GM12872 (cell line): ENCODE results near the gene TBX6.

Experiments used
- CTCF ChIP-seq: IDR thresholded peaks from 3 replicates; pipeline ENCODE4 v1.5.1; 2011; ENCODE audit warnings: low read depth, mild to moderate bottlenecking, low read length, moderate library complexity; ENCODE audit not compliant: insufficient read depth

Gene TBX6

GRCh38 chr16:30127993-30128392, 36.3 kb upstream of the TBX6 start:
- TF ChIP-seq CTCF: no peak

GRCh38 chr16:30124985-30125379, 33.3 kb upstream of the TBX6 start:
- TF ChIP-seq CTCF: no peak

- TF ChIP-seq CTCF: no peak
Observed at GRCh38 chr16:30122604-30123160, 31.0 kb upstream of the TBX6 start.

GRCh38 chr16:30121741-30122571, 30.2 kb upstream of the TBX6 start:
- TF ChIP-seq CTCF: no peak

DNA sequence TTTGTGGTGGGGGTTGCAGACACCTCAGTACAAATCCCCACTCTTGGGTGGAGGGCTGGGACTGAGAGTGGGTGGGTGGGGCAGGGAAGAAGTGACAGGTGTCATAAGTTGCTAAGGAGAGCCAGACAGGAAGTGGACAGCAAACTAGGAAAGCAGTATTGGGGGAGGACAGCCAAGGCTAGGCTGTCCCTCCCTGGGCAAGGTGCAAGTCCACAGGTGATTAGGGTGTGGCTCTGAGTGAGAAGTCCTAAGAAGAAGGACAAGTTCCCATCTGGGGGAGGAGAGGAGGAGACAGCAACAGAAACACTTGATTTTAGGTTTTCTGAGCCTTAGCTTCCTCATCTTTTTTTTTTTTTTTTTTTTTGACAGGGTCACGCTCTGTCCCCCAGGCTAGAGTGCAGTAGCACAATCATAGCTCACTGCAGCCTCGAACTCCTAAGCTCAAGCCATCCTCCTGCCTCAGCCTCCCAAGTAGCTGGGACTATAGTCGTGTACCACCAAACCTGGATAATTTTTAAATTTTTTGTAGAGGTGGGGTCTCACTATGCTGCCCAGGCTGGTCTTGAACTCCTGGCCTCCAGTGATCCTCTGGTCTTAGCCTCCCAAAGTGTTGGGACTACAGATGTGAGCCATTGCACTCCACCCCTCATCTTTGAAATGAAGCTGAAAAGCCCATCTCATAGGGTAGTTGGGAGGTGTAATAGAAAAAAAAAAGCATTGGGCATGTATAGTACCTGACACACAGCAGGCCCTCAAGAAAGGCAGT, 28.8 kb upstream of the TBX6 start:
- TF ChIP-seq CTCF: no peak

DNA sequence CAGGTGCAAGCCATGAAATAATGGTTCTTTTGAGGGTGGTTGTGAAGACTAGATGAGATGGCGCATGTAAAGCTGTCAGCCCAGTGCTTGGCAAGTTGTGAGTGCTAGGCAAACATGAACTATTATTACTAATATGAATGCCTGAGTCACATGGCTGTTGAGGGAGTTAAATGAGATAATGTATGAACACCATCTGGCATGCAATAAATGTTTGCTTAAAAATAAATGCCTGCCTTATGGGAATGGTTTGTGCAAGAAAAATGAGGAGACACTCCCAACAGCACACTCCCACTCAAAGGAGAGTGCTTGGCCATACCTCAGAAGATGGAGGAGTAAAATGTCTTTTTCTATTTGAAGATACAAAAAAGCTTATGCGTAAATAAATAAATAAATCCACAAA, 27.7 kb upstream of the TBX6 start:
- TF ChIP-seq CTCF: no peak

- no peak for TF ChIP-seq CTCF
Observed at GRCh38 chr16:30117768-30118167, 26.0 kb upstream of the TBX6 start.
